ENCODE data around the gene PPEF1.

Gene PPEF1

GRCh38 chrX:18687856-18688495 lies 19.5 kb upstream of the PPEF1 start:
- Mint-ChIP-seq H3K27me3 (peaks cover 0 to 6% of the 10 kb centered on the region in 2 donors), H3K9me3 (no peaks in the 10 kb centered on the region), H3K27ac (no peak overlapping the region), H3K4me1 (peaks cover 0 to under 1% of the 10 kb centered on the region in 2 donors), H3K4me3 (no peak overlapping the region), H3K36me3 (no peaks in the 10 kb centered on the region)
- DNase-seq: no peak
- ATAC-seq (replicated peaks): no peak

GRCh38 chrX:18691431-18691830 lies 16.0 kb upstream of the PPEF1 start:
- H3K36me3 Mint-ChIP-seq: no peaks in the 10 kb centered on the region
- H3K27ac Mint-ChIP-seq: no peak overlapping the region
- ATAC-seq (replicated peaks) (no peak), DNase-seq (no peak)
- no peaks in the 10 kb centered on the region for H3K4me1 Mint-ChIP-seq
- H3K4me3 Mint-ChIP-seq: no peak overlapping the region
- peaks cover 0 to 1% of the 10 kb centered on the region in 2 donors for H3K9me3 Mint-ChIP-seq
- H3K27me3 Mint-ChIP-seq: no peaks in the 10 kb centered on the region

GRCh38 chrX:18692541-18692940 lies 14.9 kb upstream of the PPEF1 start:
- ATAC-seq (replicated peaks) (no peak), DNase-seq (no peak)
- H3K27me3 Mint-ChIP-seq: peaks cover 0 to 11% of the 10 kb centered on the region in 2 donors
- no peak overlapping the region for H3K4me3 Mint-ChIP-seq
- no peaks in the 10 kb centered on the region for H3K4me1 Mint-ChIP-seq
- H3K27ac Mint-ChIP-seq: no peak overlapping the region
- H3K36me3 Mint-ChIP-seq: no peaks in the 10 kb centered on the region
- peaks cover 0 to 1% of the 10 kb centered on the region in 2 donors for H3K9me3 Mint-ChIP-seq

- no peak overlapping the region for H3K4me3 Mint-ChIP-seq
- no peak for DNase-seq
- no peak overlapping the region for H3K27ac Mint-ChIP-seq
- H3K9me3 Mint-ChIP-seq: peaks cover 0 to 1% of the 10 kb centered on the region in 2 donors
- H3K4me1 Mint-ChIP-seq: no peaks in the 10 kb centered on the region
- no peak for ATAC-seq (replicated peaks)
- H3K27me3 Mint-ChIP-seq: peaks cover 0 to 17% of the 10 kb centered on the region in 2 donors
- H3K36me3 Mint-ChIP-seq: no peaks in the 10 kb centered on the region
Observed at GRCh38 chrX:18696653-18697052, 10.8 kb upstream of the PPEF1 start.

- peaks cover 0 to 24% of the 10 kb centered on the region in 2 donors for H3K27me3 Mint-ChIP-seq
- H3K4me1 Mint-ChIP-seq: no peaks in the 10 kb centered on the region
- no peak overlapping the region for H3K4me3 Mint-ChIP-seq
- no peak for ATAC-seq (replicated peaks)
- H3K9me3 Mint-ChIP-seq: peaks cover 0 to 1% of the 10 kb centered on the region in 2 donors
- H3K36me3 Mint-ChIP-seq: no peaks in the 10 kb centered on the region
- no peak for DNase-seq
- H3K27ac Mint-ChIP-seq: no peak overlapping the region
Observed at GRCh38 chrX:18698737-18699650, 8.5 kb upstream of the PPEF1 start.

- ATAC-seq (replicated peaks): no peak
- no peak for DNase-seq
Observed at GRCh38 chrX:18701621-18702361, 5.7 kb upstream of the PPEF1 start.

GRCh38 chrX:18702362-18703195 lies 4.9 kb upstream of the PPEF1 start:
- Mint-ChIP-seq H3K27ac (no peak overlapping the region), H3K4me3 (no peak overlapping the region), H3K36me3 (no peaks in the 10 kb centered on the region), H3K27me3 (peaks cover 0 to 13% of the 10 kb centered on the region in 2 donors), H3K9me3 (no peaks in the 10 kb centered on the region), H3K4me1 (no peaks in the 10 kb centered on the region)
- no peak for DNase-seq
- no peak for ATAC-seq (replicated peaks)

More at GRCh38 chrX:18701621-18702361, 5.7 kb upstream of the PPEF1 start:
- no peak overlapping the region for H3K4me3 Mint-ChIP-seq
- H3K4me1 Mint-ChIP-seq: no peaks in the 10 kb centered on the region
- H3K36me3 Mint-ChIP-seq: no peaks in the 10 kb centered on the region
- no peaks in the 10 kb centered on the region for H3K9me3 Mint-ChIP-seq
- H3K27ac Mint-ChIP-seq: no peak overlapping the region
- peaks cover 0 to 20% of the 10 kb centered on the region in 2 donors for H3K27me3 Mint-ChIP-seq

GRCh38 chrX:18709833-18710232 lies 2.4 kb downstream of the PPEF1 start:
- Mint-ChIP-seq H3K4me1 (no peaks in the 10 kb centered on the region), H3K27ac (no peak overlapping the region), H3K27me3 (no peaks in the 10 kb centered on the region), H3K4me3 (no peak overlapping the region), H3K9me3 (no peaks in the 10 kb centered on the region), H3K36me3 (no peaks in the 10 kb centered on the region)
- ATAC-seq (replicated peaks): no peak
- DNase-seq: no peak

- no peak overlapping the region for H3K27ac Mint-ChIP-seq
- ATAC-seq (replicated peaks) (no peak), DNase-seq (no peak)
- H3K27me3 Mint-ChIP-seq: peaks cover 0 to 4% of the 10 kb centered on the region in 2 donors
- no peak overlapping the region for H3K4me3 Mint-ChIP-seq
- H3K9me3 Mint-ChIP-seq: no peaks in the 10 kb centered on the region
- H3K36me3 Mint-ChIP-seq: no peaks in the 10 kb centered on the region
- H3K4me1 Mint-ChIP-seq: no peaks in the 10 kb centered on the region
Observed at GRCh38 chrX:18714910-18715309, 7.5 kb downstream of the PPEF1 start.

GRCh38 chrX:18719852-18720251 lies 12.4 kb downstream of the PPEF1 start:
- H3K4me1 Mint-ChIP-seq: no peaks in the 10 kb centered on the region
- H3K27ac Mint-ChIP-seq: no peak overlapping the region
- DNase-seq: no peak
- peaks cover 0 to 4% of the 10 kb centered on the region in 2 donors for H3K27me3 Mint-ChIP-seq
- no peaks in the 10 kb centered on the region for H3K36me3 Mint-ChIP-seq
- H3K9me3 Mint-ChIP-seq: no peaks in the 10 kb centered on the region
- H3K4me3 Mint-ChIP-seq: no peak overlapping the region
- no peak for ATAC-seq (replicated peaks)

GRCh38 chrX:18721683-18722499 lies 14.4 kb downstream of the PPEF1 start:
- H3K4me3 Mint-ChIP-seq: no peak overlapping the region
- H3K9me3 Mint-ChIP-seq: no peaks in the 10 kb centered on the region
- ATAC-seq (replicated peaks) (no peak), DNase-seq (no peak)
- H3K4me1 Mint-ChIP-seq: no peaks in the 10 kb centered on the region
- H3K27me3 Mint-ChIP-seq: peaks cover 0 to 12% of the 10 kb centered on the region in 2 donors
- H3K36me3 Mint-ChIP-seq: no peaks in the 10 kb centered on the region
- no peak overlapping the region for H3K27ac Mint-ChIP-seq

GRCh38 chrX:18722500-18723071 lies 15.1 kb downstream of the PPEF1 start:
- DNase-seq (no peak), ATAC-seq (replicated peaks) (no peak)
- H3K27me3 Mint-ChIP-seq: peaks cover 0 to 9% of the 10 kb centered on the region in 2 donors
- no peaks in the 10 kb centered on the region for H3K36me3 Mint-ChIP-seq
- no peaks in the 10 kb centered on the region for H3K4me1 Mint-ChIP-seq
- H3K27ac Mint-ChIP-seq: no peak overlapping the region
- H3K9me3 Mint-ChIP-seq: no peaks in the 10 kb centered on the region
- no peak overlapping the region for H3K4me3 Mint-ChIP-seq

Data from stimulated activated naive B cell treated with anti-CD40 and anti-IgM and Interleukin-4, amounts not matched to agents 10 μg/mL and 1 μg/mL and 100 μg/mL, for 72 hours (primary cell).